HuH-7 (cell line): Measurements from ENCODE around the gene RPP25L.
A peak's percentile ranks its signal among the peaks of the same experiment; 100 is the strongest.
"Not testable (repeated sequence)": the region's sequence is repeated elsewhere in the genome, so short reads cannot be mapped to it uniquely, and the experiment has no call there.

Experiments
- DNase-seq: peaks from one replicate; pipeline ENCODE4 v3.0.0; 2011; ENCODE audit warnings: low spot score

The RPP25L gene, protein sequence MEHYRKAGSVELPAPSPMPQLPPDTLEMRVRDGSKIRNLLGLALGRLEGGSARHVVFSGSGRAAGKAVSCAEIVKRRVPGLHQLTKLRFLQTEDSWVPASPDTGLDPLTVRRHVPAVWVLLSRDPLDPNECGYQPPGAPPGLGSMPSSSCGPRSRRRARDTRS

DNA sequence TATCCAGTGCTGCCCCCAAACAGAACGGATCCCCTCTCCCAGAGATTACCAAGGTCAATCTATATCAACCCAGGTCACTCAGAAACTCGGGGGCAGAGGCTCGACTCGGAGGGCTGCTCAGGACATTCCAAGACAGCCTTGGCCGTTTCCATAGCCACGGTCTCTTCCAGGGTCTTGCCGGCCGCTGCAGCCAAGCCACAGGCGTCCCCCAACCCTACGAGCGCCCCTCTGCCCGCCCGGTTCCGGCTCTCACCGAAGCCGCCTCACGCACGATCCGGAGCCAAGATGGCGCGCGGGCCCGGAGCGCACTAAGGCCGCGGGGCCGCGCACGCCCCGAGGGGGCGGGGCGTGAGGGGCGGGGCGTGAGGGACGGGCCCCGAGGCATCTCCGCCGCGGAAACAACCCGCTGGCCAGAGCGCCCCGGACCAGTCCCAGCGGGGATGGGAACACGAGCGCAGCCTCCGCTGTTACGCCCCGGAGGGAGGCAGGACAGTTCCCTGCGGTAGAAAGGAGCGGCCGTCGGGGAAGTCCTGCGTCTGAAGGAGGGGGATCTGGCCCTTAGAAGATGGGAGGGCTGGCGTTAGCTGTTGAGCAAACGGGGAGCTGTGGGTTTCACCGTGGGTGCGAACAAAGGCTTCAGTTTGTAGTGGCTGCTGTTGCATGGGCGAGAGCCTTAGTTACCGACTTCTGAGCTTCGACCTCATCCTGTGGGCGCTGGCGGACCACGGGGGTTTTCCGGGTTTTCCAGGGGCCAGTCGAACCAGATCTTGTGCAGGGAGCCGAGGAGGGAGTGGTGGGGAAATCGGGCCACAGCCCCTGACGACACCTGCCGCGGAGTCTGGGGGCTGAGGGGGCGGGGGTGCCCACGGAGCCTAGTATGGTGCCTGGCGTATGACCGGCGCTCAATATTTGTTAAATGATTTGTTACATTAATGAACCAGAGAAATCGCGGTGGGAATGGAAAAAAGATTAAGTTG, at the start of gene RPP25L:
TSS of gene RPP25L (minus strand) at position 287 of the 977 bp plus-strand sequence. CDS start 801 bp downstream, outside the sequence.
- DNase-seq, result peak; percentile 80

DNA sequence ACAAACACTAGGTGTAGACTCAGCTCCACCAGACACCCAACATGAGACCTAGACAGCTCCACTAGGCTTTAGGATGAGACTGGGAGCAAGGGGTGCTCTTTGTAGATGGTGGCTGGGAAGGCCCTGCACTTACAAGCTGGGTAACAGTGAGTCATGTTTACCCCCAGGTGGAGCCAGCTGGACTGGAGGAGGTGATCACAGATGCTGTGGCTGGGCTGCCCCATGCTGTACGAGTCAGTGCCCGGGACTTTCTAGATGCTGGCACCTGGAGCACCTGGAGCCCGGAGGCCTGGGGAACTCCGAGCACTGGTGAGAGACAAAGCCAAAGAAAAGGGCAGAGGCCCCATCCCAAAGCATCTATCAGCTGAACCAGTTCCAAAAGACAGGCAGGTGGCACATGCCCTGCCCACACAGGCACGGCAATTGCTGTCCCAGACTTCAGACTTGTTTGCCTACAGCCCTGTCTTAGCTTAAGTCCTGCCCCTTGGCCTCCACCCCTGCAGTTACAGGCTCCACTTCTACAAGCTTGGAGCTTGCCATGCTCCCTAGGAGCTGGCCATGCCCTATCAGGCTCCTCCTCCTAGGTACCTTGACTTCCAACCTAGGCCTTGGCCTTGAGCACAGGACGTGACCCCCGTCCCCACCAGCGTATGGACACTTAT, 47.8 kb upstream of the RPP25L start:
- DNase-seq, result no peak

DNA sequence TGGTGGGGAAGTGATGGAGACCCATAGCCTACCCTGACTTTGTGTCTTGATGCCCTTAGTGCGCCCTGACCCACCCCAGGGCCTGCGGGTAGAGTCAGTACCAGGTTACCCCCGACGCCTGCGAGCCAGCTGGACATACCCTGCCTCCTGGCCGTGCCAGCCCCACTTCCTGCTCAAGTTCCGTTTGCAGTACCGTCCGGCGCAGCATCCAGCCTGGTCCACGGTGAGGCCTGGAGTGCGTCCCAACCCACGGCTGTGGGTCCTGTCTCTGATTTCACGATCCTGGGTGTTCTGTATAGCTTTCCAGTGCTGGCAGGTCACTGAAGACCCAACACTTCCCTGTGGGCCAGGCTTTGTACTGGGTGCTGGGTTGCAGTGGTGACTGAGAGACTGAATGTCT, 46.6 kb upstream of the RPP25L start:
- no peak for DNase-seq

DNA sequence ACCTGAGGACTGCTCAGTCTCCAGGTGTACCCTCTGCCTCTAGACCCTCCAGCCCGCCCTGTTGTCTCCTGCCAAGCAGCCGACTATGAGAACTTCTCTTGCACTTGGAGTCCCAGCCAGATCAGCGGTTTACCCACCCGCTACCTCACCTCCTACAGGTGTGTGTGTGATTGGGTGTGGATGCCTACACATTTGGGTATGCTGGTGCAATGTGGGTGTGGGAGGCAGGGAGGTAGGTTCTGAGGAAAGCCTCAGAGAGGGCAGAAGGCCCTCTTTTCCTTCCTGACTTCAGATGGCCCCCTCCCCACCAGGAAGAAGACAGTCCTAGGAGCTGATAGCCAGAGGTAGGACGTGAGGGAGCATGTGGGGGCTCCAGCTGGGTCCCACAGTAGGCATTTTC, 45.1 kb upstream of the RPP25L start:
- no peak for DNase-seq

DNA sequence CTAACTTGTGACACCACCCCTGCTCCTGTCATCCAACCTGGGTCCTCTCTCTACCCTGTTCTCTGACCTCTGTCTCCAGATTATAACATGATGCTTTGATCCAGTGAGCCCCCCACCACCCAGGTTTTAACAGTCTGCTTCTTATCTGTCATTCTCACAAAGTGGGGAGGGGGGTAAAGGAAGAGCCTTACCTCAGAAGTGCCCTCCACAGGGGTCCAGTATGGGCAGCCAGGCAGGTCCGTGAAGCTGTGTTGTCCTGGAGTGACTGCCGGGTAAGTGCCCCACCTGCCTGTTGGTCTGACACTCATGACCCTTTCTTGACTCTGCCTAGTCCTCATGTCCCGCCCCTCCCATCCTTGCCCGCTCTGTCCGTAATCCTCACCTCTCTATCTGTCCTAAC, 43.5 kb upstream of the RPP25L start:
- no peak for DNase-seq

DNA sequence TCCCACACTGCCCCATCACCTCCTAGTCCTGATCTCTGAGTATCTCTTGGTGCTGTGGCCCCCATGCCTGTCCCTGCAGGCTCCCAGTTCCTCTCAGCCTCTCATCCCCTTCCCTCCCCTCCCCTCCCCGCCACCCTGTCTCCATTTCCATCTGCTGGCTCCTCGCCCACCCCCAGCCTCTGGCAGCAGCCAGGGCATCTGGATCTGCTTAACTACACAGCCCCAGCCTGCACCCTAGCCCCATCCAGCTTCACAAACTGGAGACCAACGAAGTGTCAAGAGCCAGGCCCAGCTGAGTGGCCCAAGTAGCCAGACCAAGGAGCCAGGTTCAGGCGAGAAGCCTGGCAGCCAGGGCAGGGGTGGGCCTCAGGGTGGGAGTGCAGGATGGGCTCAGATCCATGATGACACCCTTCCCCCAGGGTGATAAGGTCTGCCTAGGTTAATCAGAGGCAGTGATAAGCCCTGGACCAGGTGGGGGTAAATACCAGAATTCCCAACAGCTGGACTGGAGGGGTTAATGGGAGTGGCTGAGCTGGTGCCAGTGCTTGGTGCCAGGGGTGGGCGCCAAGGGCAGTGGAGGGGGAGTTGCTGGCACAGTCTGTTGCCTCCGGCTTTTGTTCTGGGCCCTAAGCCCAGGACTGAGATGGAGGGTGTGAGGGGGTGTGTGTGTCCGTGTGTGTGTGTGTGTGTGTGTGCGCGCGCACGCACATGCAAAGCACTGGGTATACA, 42.6 kb upstream of the RPP25L start:
- no peak for DNase-seq

DNA sequence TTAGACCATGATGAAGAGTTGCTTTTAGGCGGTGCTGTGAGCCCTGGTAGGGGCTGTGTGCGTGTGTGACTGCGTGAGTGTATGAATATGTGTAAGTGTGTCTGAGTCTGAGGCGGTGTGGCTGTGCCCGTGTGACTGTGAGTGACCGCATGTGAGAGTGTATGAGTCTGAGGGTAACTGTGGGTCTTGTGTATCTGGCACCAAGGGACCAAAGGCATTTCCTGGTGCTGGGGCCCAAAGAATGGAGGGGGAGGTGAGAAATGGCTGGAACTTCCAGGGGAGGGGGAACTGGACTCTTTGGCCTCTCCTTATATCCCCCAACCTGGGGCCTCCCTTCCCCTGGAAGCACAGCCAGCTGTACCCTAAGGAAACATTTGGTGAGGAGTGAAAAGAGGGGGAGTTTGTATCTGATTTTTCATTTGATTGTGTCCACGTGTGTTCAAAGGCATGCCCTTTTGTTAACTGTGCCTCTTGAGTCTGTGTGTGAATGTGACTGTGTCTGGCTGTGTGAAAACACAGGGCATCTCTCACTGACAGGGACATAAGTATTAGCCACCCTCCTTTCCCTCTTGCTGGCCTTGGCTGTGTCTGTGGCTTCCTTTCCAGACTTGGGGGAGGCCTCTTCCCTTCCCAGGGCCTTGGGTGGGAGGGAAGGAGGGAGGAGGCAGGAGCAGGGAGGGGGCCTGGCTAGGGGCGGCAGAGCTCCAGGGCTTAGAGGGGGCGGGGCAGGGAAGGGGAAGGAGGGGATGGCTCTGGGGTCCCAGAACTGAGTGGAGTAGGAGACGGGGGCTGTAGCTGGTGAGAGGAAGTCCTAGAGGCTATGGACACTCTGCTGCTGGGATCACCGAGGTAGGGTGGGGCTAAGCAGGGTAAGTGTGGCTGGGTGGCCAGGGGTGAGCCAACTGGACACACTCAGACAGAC, 41.5 kb upstream of the RPP25L start:
- DNase-seq, result no peak

DNA sequence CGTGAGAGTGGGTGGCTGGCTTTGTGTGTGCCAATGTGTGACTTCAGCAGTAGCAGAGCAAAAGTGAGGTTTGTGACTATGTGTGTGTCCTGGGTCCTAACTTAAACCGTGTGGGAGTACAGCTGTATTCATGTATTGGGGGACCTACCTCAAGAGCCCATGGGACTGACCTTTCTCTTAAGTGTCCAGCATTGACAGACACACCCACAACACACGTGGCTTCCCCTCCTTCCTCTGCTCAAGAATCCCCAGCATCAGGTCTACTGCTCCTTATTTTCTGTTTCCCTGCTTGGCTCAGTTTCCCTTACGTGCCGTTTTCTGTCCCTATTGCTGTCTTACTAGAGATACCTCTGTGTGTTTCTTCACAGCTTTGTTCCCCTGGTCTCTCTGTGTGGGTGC, 40.7 kb upstream of the RPP25L start:
- DNase-seq, result no peak

DNA sequence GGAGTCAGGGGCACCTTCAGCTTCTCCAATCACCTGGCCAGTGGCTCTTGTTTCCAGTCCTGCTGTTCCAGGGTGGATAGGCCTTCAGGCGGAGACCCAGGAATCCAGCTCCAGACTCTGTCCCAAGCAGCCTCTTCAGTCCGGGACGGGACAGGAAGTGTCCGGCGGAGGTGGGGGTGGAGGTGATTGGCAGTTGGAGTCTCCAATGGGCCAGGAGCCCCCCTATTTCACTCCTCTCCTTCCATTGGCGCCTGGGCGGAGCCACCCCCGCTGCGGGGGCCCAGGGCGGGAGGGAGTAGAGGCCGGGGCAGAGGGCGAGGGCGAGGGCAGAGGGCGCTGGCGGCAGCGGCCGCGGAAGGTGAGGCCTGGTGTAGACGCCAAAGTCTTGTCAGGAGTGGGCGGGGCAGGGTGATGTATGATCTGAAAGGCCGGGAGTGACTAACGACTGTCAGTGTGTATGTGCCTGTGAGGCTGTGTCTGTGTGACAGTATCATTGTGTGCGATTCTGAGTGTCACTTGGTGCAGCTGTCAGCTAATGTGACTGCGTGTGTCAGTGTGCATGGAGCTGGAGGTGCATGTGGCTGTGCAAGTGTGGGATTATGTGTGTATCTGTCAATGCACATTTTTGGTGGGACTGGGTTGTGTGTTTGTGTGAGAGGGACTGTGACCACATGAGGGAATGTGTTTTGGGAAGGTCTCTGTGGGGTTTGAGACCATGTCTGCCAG, 40.1 kb upstream of the RPP25L start, which contains the start of gene IL11RA:
TSS of gene IL11RA (plus strand) at position 310 of the 726 bp plus-strand sequence. CDS start 3,033 bp downstream, outside the sequence.
- DNase-seq, result peak; percentile 88

DNA sequence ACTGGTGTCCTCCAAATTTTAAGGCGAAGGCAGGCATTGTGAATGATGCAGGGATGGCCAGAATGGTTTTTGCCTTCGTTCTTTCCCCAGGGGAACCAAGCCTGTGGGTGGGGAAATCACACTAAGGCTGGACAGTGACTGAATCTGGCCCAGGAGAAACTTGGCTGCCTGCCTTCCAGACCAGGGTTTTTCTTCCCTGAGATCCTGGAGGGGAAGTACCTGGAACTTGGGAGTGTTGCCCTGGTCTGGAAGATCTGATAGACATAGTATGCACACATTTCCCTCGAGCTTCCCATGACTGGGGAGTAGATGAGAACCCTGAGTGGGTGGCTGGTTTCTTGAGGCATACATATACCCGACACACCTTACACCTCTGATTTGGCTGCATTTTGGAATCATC, 39.4 kb upstream of the RPP25L start:
- no peak for DNase-seq

DNA sequence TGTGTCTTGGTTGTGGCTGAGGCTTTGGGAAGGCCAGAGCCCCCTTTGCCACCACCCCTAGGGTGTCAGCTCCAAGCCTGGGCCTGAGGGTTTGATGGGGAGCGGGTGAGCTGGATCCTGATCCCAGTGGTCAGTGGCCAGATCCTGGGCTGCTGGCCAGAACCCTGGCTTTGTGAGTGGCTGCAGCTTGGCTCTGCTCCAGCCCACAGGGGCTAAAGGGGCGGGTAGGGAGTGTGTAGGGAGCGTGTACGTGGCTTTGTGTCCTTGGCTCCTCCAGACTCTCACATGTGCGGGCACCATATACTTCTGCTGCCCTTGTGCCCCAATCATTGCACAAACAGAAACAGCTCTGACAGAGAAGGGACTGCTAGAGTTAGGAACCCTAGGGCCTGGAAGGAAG, 38.9 kb upstream of the RPP25L start:
- DNase-seq, result no peak

DNA sequence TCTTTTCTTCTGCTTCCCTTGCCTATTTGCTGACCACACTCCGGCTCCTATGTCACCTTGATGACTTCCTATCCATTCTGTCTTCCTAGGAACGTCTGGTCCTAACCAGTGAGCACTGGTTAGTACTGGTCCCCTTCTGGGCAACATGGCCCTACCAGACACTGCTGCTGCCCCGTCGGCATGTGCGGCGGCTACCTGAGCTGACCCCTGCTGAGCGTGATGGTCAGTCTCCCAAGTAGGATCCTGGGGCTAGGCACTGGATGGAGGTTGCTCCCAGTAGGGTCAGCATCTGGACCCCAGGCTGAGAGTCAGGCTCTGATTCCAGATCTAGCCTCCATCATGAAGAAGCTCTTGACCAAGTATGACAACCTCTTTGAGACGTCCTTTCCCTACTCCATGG, 36.8 kb upstream of the RPP25L start:
- no peak for DNase-seq

DNA sequence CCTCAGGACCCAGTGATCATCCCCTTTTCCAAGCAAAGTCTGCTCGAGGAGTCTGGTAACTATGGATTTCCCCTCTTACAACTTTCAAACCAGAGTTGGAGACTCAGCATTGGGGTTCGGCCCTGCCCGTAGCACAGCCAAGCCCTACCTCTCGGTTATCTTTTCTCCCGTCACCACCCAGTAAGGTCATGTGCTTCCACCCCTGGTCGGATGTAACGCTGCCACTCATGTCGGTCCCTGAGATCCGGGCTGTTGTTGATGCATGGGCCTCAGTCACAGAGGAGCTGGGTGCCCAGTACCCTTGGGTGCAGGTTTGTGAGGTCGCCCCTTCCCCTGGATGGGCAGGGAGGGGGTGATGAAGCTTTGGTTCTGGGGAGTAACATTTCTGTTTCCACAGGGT, 35.8 kb upstream of the RPP25L start:
- no peak for DNase-seq

DNA sequence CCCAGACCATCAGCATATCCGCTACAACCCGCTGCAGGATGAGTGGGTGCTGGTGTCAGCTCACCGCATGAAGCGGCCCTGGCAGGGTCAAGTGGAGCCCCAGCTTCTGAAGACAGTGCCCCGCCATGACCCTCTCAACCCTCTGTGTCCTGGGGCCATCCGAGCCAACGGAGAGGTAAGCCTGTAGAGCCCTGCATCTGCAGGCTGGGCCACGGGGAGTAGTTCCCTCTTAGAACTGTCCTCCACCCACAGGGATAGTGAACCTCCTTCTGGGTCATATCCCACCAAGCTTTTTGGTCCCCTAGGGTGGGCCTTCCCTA, 35.1 kb upstream of the RPP25L start:
- no peak for DNase-seq

DNA sequence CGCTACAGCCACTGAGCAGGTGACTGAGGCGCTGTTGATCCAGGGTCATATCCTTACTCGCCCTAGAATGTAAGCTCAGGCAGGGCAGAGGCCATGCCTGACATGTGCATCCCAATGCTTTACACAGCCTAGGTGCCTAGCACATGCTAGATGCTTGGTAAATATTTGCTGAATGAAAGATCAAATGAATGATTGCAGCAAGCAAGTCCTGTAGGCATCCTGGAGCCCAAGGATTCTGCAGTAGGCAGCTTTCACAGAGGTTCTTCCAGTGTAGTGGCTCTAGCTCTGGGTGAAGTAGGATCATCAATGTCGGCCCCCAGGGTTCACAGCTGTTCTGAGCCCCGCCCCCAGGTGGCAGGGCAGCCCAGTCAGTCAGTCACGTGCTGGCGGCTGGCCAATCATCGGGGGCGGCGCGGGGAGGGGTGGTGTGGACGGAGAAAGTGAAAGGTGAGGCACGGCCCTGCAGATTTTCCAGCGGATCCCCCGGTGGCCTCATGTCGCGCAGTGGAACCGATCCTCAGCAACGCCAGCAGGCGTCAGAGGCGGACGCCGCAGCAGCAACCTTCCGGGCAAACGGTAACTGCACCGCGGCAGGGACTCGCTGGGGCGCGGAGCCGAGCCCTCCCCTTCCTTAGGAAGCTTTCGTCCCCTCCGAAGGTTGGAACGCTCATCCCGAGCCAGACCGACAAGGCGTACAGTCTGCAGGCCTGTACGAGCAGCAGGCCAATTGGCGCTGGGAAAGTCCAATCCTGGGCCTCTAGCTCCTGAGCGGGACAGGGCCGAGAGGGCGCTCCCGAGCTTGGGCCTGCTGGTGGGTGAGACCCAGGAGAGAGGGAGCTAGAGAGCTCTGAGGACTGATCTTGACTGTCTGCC, 34.5 kb upstream of the RPP25L start, which contains the start of gene GALT:
TSS of gene GALT (plus strand) at position 465 of the 873 bp plus-strand sequence. CDS start at position 495, 30 bp downstream.
- DNase-seq, result peak; percentile 95

DNA sequence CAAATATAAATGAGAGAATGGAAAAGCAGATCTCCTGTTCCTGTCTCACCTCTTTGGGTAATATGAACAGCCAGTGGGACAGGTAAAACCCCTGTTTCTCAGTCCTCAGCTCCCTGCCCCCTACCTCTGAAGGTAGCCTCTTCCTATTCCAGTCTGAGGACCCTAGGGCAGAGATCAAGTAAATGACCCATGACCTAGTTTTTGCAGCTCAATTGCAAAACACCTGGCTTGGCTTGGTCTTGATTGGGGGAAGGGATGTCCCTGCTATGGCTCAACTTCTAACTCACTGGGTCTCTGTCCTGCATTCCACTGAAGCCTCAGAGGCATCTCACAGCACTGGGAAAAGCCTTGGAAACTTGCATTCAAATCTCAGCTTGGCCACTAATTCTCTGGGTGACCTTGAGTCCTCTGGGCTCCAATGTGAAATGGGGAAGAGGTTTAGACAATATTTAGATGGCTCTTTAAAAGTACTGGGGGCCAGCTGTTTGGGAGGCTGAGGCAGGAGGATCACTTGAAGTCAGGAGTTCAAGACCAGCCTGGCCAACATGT, 32.9 kb upstream of the RPP25L start:
- DNase-seq, result peak; percentile 43

DNA sequence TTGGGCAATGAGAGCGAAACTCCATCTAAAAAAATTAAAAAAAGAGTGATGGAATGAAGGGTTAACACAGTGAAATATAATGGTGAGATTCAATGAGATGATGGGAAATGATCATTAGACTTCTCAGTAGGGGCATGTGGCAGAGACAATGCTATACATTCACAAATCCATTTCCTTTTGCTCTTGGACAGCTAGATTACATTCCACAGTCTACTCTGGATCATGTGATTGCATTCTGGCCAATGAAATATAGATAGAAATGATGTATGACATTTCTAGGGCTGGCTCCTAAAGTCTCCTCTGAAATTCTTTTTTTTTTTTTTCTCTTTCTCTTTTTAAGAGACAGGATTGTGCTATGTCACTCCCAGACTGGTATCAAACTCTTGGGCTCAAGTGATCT, 30.8 kb upstream of the RPP25L start:
- DNase-seq, result no peak

DNA sequence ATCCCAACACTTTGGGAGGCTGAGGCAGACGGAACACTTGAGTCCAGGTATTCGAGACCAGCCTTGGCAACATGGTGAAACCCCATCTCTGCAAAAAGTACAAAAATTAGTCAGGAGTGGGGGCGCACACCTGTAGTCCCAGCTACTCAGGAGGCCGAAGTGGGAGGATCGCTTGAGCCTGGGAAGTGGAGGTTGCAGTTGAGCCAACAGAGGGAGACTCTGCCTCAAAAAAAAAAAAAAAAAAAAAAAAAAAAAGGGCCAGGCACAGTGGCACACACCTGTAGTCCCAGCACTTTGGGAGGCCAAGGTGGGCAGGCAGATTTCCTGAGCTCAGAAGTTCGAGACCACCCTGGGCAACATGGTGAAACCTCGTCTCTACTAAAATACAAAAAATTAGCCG, 27.4 kb upstream of the RPP25L start:
- not testable (repeated sequence) for DNase-seq

DNA sequence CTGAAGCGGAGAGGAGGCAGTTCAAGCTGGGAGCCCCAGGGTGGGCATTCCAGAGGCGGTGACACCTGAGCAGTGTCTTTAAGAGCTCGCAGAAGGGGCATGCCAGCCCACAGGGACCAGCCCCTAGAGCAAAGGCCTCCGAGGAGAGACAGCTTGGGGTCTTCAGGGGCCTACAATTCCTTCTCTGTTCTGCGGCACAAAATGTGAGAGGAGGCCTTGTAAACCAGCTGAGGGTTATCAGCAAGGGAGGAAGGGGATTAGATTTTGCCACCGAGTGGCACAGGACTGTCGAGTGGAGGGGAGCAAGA, 26.2 kb upstream of the RPP25L start:
- no peak for DNase-seq
